ENCODE results near the gene LRMDA. TPM values are rescaled to one million over a fixed set of nuclear protein-coding genes. Genes with fewer than 3 reads are reported as not detected.

LRMDA gene
- total RNA-seq, 1 donor from 2014 or later: 2.1 TPM

DNA sequence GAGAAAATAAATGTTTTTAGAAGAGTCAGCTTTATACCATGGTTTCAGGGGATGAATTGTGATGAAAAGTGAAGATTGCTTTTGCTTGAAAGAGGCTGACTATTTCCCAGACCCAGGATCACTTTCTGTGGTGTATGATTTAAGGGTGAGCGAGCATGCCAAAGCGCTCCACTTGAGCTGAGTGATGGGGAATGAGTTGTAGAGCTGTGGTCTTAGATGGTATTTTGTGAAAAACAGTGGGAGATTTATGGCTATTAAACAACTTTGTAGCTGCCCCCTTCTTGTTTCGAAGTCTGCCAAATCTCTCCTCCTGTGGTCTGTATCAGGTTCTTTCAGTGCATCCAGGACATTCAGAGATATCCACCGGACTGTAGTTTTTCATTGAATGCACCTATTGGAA is 888.2 kb downstream of the LRMDA start:
- no peaks in the 10 kb centered on the region for H3K36me3 Mint-ChIP-seq (ENCODE audit: unreplicated experiment)
- no peak for DNase-seq
- H3K27ac Mint-ChIP-seq (ENCODE audit: unreplicated experiment): no peak overlapping the region
- peaks cover 4% of the 10 kb centered on the region for H3K27me3 Mint-ChIP-seq (ENCODE audit: unreplicated experiment)
- TF ChIP-seq, protein P1, sequence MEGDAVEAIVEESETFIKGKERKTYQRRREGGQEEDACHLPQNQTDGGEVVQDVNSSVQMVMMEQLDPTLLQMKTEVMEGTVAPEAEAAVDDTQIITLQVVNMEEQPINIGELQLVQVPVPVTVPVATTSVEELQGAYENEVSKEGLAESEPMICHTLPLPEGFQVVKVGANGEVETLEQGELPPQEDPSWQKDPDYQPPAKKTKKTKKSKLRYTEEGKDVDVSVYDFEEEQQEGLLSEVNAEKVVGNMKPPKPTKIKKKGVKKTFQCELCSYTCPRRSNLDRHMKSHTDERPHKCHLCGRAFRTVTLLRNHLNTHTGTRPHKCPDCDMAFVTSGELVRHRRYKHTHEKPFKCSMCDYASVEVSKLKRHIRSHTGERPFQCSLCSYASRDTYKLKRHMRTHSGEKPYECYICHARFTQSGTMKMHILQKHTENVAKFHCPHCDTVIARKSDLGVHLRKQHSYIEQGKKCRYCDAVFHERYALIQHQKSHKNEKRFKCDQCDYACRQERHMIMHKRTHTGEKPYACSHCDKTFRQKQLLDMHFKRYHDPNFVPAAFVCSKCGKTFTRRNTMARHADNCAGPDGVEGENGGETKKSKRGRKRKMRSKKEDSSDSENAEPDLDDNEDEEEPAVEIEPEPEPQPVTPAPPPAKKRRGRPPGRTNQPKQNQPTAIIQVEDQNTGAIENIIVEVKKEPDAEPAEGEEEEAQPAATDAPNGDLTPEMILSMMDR (IDR thresholded peaks at IDR 0.05; ENCODE audit: partially characterized antibody, unreplicated experiment): no peak
- no peaks in the 10 kb centered on the region for H3K4me1 Mint-ChIP-seq (ENCODE audit: low read depth, unreplicated experiment)
- H3K9me3 Mint-ChIP-seq (ENCODE audit: unreplicated experiment): no peaks in the 10 kb centered on the region
- H3K4me3 Mint-ChIP-seq (ENCODE audit: unreplicated experiment): no peak overlapping the region

DNA sequence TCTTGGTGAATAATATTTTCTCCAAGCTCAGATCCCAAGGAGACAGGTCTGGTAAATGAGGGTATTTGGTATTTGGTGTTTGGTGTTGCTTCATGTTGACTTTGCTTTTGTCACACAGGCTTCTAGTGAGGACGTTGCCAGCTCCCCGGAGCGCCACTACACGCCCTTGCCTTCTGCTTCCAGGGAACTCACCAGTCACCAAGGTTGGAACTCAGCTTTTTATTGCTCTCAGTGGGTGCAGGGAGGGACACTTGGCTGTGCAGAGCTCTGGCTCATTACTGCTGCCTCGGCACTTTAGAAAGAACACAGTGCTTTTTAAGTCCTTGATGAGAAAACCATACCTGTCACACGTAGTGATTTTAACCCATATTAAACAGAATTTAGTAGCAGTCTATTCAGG is 892.9 kb downstream of the LRMDA start:
- H3K36me3 Mint-ChIP-seq (ENCODE audit: unreplicated experiment): no peaks in the 10 kb centered on the region
- H3K4me1 Mint-ChIP-seq (ENCODE audit: low read depth, unreplicated experiment): no peaks in the 10 kb centered on the region
- no peak overlapping the region for H3K4me3 Mint-ChIP-seq (ENCODE audit: unreplicated experiment)
- H3K27ac Mint-ChIP-seq (ENCODE audit: unreplicated experiment): no peak overlapping the region
- H3K27me3 Mint-ChIP-seq (ENCODE audit: unreplicated experiment): peaks cover 2% of the 10 kb centered on the region
- no peaks in the 10 kb centered on the region for H3K9me3 Mint-ChIP-seq (ENCODE audit: unreplicated experiment)
- TF ChIP-seq, protein P1 (IDR thresholded peaks at IDR 0.05; ENCODE audit: partially characterized antibody, unreplicated experiment): no peak
- no peak for DNase-seq

DNA sequence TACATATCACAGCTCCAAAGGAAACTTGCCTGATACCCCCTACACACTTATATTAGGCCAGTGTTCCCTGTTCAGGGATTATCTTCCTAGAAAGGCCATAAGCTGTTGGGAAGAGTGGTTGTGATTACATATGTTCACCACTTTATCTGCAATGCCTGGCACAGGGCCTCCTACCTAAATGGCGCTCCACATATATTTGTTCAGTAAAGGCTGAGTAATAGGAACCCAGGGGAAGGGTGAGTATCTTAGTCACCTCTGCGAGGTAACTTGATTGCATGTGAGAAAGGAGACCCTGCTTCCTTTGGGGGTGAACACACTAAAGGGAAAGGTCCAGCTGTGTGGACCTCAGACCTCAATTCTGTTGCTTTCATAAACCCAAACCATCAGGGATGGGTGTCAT is 896.0 kb downstream of the LRMDA start:
- Mint-ChIP-seq H3K27me3 (ENCODE audit: unreplicated experiment) (peaks cover 2% of the 10 kb centered on the region), H3K4me3 (ENCODE audit: unreplicated experiment) (no peak overlapping the region), H3K36me3 (ENCODE audit: unreplicated experiment) (no peaks in the 10 kb centered on the region), H3K4me1 (ENCODE audit: low read depth, unreplicated experiment) (no peaks in the 10 kb centered on the region), H3K27ac (ENCODE audit: unreplicated experiment) (no peak overlapping the region), H3K9me3 (ENCODE audit: unreplicated experiment) (peaks cover 1% of the 10 kb centered on the region)
- DNase-seq: no peak
- TF ChIP-seq, protein P1 (IDR thresholded peaks at IDR 0.05; ENCODE audit: partially characterized antibody, unreplicated experiment): no peak

DNA sequence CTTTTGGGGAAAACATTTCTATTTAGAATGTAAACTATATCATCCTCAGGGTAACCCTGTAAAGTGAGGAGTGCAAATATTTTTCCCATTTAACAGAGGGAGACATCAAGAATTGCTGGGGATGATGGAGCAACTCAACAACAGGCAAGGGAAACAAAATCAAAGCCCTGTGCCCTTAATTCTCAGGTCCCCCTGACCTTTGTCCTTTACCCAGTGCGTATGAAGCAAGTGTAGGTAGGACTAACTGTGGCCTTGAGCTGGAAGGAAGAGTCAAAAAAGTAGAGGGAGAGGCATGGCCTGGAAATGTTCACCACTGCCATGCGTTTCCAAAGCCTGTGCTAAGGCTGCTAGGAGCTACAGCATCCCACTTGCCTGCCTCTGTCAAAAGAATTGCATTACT is 896.9 kb downstream of the LRMDA start:
- Mint-ChIP-seq H3K27ac (ENCODE audit: unreplicated experiment) (no peak overlapping the region), H3K4me3 (ENCODE audit: unreplicated experiment) (no peak overlapping the region), H3K27me3 (ENCODE audit: unreplicated experiment) (peaks cover 3% of the 10 kb centered on the region), H3K36me3 (ENCODE audit: unreplicated experiment) (no peaks in the 10 kb centered on the region), H3K4me1 (ENCODE audit: low read depth, unreplicated experiment) (peaks cover 5% of the 10 kb centered on the region), H3K9me3 (ENCODE audit: unreplicated experiment) (peaks cover 1% of the 10 kb centered on the region)
- TF ChIP-seq, protein P1 (IDR thresholded peaks at IDR 0.05; ENCODE audit: partially characterized antibody, unreplicated experiment): no peak
- no peak for DNase-seq

DNA sequence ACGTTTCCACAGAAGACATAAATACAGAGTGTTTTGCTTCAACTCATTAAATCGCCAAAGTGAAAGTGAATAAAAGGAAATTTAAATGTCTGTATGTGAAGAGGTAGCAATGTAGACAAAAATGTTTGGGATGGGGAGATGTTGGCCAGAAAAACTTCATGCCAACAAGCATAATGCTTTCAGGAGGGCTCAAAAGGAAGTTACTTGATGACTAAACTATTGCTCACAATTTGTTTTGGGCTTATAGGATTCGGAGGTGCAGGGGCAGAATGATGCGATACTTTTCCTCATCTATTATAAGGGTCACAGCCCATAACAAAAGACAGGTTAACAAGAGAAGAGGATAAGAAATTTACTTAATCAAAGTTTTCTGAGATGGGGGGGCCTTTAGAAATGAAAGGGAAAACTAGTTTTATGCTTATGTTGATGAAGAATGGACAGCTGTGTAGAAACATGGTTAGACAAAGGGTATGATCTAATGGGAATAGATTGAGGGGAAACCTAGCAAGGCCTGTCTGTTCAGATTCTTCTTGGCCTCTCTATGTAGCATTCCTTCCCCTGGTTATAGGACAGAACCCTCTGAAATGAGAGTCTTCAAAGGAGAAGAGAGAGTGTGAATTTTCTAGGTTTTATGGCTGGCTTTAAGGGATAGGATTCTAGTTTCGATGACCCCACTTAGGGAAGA is 898.6 kb downstream of the LRMDA start:
- Mint-ChIP-seq H3K4me3 (ENCODE audit: unreplicated experiment) (no peak overlapping the region), H3K36me3 (ENCODE audit: unreplicated experiment) (no peaks in the 10 kb centered on the region), H3K9me3 (ENCODE audit: unreplicated experiment) (peaks cover 1% of the 10 kb centered on the region), H3K4me1 (ENCODE audit: low read depth, unreplicated experiment) (peaks cover 18% of the 10 kb centered on the region), H3K27me3 (ENCODE audit: unreplicated experiment) (peaks cover 5% of the 10 kb centered on the region), H3K27ac (ENCODE audit: unreplicated experiment) (no peak overlapping the region)
- TF ChIP-seq, protein P1 (IDR thresholded peaks at IDR 0.05; ENCODE audit: partially characterized antibody, unreplicated experiment): no peak
- no peak for DNase-seq
